Kidney epithelial cell (primary cell): ENCODE measurements around the gene CDH8. TPM values are rescaled to one million over a fixed set of nuclear protein-coding genes. Genes with fewer than 3 reads are reported as not detected.
"Not testable (repeated sequence)": the region's sequence is repeated elsewhere in the genome, so short reads cannot be mapped to it uniquely, and the experiment has no call there.

Experiments
- DNase-seq: peaks from one replicate; pipeline ENCODE4 v3.0.0-alpha.2; 2010; ENCODE audit warnings: low read depth
- H3K27me3 ChIP-seq: 2 replicates; pipeline ENCODE4 v1.6.0; 2011; ENCODE audit warnings: low read length; ENCODE audit not compliant: control insufficient read depth, insufficient read depth
- H3K36me3 ChIP-seq: 2 replicates; pipeline ENCODE4 v1.5.1; 2011; ENCODE audit warnings: low read length; ENCODE audit not compliant: control insufficient read depth, insufficient read depth
- H3K4me3 ChIP-seq: 2 replicates; pipeline ENCODE4 v1.5.1; 2011; ENCODE audit warnings: low read depth, mild to moderate bottlenecking, control low read depth, low read length
- total RNA-seq: library from RNA; depleted of rRNA; stranded (reverse); fragments of >200 nt; gene quantifications from 2 replicates; pipeline ENCODE4 v1.2.3, GENCODE V29; 2015
- TF ChIP-seq, protein P1 (sequence below): IDR thresholded peaks from 2 replicates; pipeline ENCODE4 v1.5.1; 2011; ENCODE audit warnings: mild to moderate bottlenecking, moderate library complexity, low read length, control low read depth, inconsistent platforms; ENCODE audit not compliant: insufficient read depth, poor library complexity, severe bottlenecking

Gene CDH8
- total RNA-seq, 1 donor from 2014 or later = 0.92 TPM

DNA sequence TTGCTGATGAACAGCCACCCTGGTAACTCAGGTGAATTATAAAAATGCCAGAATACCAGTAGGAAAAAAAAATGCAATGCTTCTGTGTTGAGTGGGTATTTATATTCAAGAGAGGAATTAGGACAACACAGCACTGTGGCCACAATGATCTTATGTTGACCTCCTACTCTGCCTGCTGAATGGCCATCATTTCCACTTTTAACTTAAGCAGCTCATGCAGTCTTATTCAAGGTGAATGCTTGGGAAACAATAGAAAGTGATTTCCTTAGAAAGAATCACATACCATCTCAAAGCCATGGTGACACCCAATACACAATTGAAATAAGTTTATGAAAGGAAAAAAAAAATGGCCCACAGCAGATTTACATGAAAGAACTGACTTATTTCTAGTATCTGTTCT is 224.0 kb downstream of the CDH8 start:
- Histone ChIP-seq H3K27me3 (no peaks in the 10 kb centered on the region), H3K4me3 (no peak overlapping the region), H3K36me3 (no peaks in the 10 kb centered on the region)
- no peak for DNase-seq
- TF ChIP-seq, protein P1, sequence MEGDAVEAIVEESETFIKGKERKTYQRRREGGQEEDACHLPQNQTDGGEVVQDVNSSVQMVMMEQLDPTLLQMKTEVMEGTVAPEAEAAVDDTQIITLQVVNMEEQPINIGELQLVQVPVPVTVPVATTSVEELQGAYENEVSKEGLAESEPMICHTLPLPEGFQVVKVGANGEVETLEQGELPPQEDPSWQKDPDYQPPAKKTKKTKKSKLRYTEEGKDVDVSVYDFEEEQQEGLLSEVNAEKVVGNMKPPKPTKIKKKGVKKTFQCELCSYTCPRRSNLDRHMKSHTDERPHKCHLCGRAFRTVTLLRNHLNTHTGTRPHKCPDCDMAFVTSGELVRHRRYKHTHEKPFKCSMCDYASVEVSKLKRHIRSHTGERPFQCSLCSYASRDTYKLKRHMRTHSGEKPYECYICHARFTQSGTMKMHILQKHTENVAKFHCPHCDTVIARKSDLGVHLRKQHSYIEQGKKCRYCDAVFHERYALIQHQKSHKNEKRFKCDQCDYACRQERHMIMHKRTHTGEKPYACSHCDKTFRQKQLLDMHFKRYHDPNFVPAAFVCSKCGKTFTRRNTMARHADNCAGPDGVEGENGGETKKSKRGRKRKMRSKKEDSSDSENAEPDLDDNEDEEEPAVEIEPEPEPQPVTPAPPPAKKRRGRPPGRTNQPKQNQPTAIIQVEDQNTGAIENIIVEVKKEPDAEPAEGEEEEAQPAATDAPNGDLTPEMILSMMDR = no peak

DNA sequence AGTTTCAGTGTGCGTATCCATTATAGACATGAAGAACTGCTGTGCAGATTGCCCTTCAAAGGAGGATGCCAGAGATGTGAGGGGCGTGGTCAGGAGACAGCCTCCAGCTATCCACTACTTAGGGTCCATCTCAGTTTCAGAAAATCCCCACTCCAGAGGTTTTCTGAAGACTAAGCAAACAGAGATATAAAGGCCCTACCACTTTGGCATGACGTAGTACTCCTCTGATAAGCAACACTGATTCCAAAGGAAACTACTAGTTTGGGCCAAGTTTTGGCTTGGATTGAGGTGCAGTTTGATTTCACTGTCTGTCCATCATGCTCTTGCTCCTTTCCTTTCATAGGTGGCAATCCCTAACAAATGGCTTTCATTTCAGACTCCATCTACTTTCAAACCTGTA is 228.7 kb downstream of the CDH8 start:
- TF ChIP-seq, protein P1 = no peak
- H3K36me3 ChIP-seq = no peaks in the 10 kb centered on the region
- H3K27me3 ChIP-seq = no peaks in the 10 kb centered on the region
- no peak for DNase-seq
- H3K4me3 ChIP-seq = no peak overlapping the region

DNA sequence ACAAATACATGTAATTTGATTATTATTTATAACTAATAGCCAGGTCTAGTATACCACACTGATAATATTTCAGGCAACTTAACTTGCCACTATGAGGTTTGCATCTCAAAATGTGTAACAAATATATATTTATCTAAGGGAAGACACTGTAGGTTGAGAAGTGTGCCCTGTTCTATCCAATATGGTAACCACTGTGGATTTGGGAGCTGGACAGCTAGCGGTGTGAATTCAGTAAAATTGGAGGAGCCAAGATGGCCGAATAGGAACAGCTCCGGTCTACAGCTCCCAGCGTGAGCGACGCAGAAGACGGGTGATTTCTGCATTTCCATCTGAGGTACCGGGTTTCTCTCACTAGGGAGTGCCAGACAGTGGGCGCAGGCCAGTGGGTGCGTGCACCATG is 235.0 kb downstream of the CDH8 start:
- not testable (repeated sequence) for H3K27me3 ChIP-seq, H3K36me3 ChIP-seq, DNase-seq, H3K4me3 ChIP-seq

DNA sequence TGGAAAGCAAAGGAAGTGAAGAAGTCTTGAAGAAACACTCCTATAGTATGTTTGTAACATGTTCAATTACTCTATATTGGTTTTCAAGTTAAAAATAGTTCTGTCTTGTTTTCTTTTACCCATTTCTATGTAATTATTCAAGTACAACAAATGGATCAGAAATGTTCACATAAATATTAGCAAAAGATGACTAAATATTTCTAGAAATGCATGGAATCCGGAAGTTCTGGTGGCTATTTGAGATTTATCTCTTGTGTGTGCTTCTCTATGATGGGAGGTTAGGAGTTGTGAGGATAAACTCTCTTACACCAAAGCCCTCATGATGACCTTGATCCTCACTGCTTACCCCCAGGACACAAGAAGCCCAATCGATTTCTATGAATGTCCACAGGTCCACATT is 237.5 kb downstream of the CDH8 start:
- TF ChIP-seq, protein P1 = no peak
- DNase-seq = no peak

DNA sequence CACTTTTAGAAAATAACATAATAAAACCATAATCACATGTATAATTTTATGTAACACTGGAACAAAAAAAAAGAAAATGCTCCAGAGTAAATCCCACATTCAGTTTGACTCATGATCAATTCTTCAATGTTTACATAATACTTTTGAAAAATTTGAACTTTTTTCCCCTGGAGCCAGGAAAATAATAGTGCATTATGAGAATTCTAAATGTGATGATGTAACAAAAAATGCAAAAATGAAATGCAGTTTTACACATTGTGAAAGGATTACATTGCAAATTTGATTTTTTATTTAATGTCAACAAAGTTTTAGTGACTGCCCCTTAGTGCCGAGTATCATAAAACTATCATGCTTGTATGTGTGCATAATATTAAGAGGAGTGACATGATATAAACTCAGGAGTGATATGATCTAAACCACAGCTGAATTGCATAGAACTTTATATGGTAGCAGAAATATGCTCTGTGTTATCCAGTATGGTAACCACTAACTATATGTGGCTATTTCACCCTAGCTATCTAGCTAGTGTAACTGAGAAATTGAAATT is 238.2 kb downstream of the CDH8 start:
- Histone ChIP-seq H3K4me3 (no peak overlapping the region), H3K36me3 (no peaks in the 10 kb centered on the region), H3K27me3 (no peaks in the 10 kb centered on the region)
- TF ChIP-seq, protein P1 = no peak
- no peak for DNase-seq

More for the DNA sequence above, 237.5 kb downstream of the CDH8 start:
- Histone ChIP-seq H3K36me3 (no peaks in the 10 kb centered on the region), H3K27me3 (no peaks in the 10 kb centered on the region), H3K4me3 (no peak overlapping the region)

DNA sequence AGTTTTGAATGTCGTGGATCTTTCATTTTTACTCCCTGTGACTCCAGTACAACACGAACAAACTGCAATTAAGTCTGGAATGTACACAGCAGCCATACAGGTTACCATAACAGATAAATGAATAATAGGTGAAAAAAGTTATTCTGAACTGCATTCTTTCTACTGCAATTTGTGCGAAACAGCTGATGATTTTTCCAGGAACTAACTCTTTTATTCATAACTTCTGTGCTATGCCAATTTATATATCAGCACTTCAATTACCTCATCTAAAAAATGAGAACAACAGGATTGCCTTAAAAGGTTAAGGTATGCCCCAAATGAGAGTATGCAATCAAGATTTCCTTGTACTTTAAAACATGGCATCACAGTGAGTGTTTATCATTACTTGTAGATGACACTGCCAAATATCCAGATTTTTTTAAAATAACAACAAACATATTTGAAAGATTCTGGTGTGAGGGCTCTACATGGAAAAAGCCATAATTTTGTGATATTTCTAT is 238.9 kb downstream of the CDH8 start:
- no peaks in the 10 kb centered on the region for H3K36me3 ChIP-seq
- H3K4me3 ChIP-seq = no peak overlapping the region
- no peaks in the 10 kb centered on the region for H3K27me3 ChIP-seq
- DNase-seq = no peak
- TF ChIP-seq, protein P1 = no peak
